Measurements from ENCODE around the gene CFDP1. TPM values are rescaled to one million over a fixed set of nuclear protein-coding genes. Genes with fewer than 3 reads are reported as not detected.

Gene CFDP1
- total and polyA plus RNA-seq, 2 of the 13 experiments (the other 11 are each of a cell fraction or from before 2014, with no cell fraction given) = 78.6 to 153 TPM

DNA sequence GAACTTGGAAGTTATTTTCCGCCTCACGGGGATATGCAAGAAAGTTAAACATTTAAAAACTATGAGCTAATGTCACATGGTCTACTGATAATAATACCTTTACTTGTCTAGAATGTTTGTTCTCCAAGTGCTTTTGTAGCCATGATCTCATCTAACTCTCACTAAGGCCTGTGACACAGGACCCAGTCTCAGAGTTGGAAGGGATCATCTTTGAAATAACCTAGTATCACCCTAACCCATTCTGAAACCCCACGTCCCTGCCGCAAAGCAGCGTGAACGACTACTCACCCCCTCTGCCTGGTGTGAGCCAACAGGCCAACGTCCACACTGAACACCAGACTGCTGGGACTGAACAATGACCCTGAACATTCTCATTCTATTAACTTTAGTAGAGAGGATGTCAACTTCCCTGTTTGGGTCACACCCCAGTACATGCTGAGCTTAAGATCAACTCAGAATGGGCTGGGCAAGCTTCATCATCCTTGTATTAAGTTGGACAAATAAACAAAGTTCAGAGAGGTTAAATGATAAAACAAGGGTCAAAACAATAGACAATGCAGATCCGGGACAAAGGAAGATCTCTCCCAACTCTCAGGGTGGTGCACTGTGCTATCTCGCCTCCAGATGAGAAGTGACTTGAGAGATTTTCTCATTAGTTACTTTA, 127.1 kb downstream of the CFDP1 start (continued):
- TF ChIP-seq MAZ (IDR thresholded peaks at IDR 0.05; ENCODE audit: borderline replicate concordance, low read depth, low read length) (peak; percentile 71; the same call in 1 of the 2 replicates), MAZ (CRISPR knock-in tag; IDR thresholded peaks at IDR 0.05; ENCODE audit: low read depth) (peak; percentile 42), MEIS1 (CRISPR knock-in tag; IDR thresholded peaks at IDR 0.05; ENCODE audit: borderline replicate concordance) (0 out of 2 replicates have a peak, but pooled peaks have one; percentile 32), ZNF3 (CRISPR knock-in tag; IDR thresholded peaks at IDR 0.05) (peak; percentile 40; the same call in 1 of the 2 replicates), ZBTB34 (CRISPR knock-in tag; IDR thresholded peaks at IDR 0.05) (peak; percentile 83; the same call in 1 of the 2 replicates), ZNF280D (CRISPR knock-in tag; IDR thresholded peaks at IDR 0.05) (no peak), HES4 (CRISPR knock-in tag; IDR thresholded peaks at IDR 0.05; ENCODE audit: borderline replicate concordance) (no peak), PITX1 (CRISPR knock-in tag; IDR thresholded peaks at IDR 0.05) (peak; percentile 83; the same call in 1 of the 2 replicates), TFE3 (CRISPR knock-in tag; IDR thresholded peaks at IDR 0.05) (peak; percentile 86), CBX2 (IDR thresholded peaks at IDR 0.05; ENCODE audit: low read depth, low read length) (no peak), CBX2 (CRISPR knock-in tag; IDR thresholded peaks at IDR 0.05; ENCODE audit: low read depth) (no peak), GTF2F1 (IDR thresholded peaks at IDR 0.05; ENCODE audit: low read length) (0 out of 2 replicates have a peak, but pooled peaks have one; percentile 21), NFKBIZ (CRISPR knock-in tag; IDR thresholded peaks at IDR 0.05) (0 out of 2 replicates have a peak, but pooled peaks have one; percentile 40), ZNF24 (IDR thresholded peaks at IDR 0.05) (0 out of 2 replicates have a peak, but pooled peaks have one; percentile 16), ZNF773 (CRISPR knock-in tag; IDR thresholded peaks at IDR 0.05; ENCODE audit: borderline replicate concordance) (no peak), ARNTL (CRISPR knock-in tag; IDR thresholded peaks at IDR 0.05) (peak; percentile 70; the same call in 1 of the 2 replicates), ZBTB1 (CRISPR knock-in tag; IDR thresholded peaks at IDR 0.05; ENCODE audit: borderline replicate concordance) (0 out of 2 replicates have a peak, but pooled peaks have one; percentile 17), ZNF124 (CRISPR knock-in tag; IDR thresholded peaks at IDR 0.05) (peak; percentile 86)
- TF ChIP-seq, protein P1, sequence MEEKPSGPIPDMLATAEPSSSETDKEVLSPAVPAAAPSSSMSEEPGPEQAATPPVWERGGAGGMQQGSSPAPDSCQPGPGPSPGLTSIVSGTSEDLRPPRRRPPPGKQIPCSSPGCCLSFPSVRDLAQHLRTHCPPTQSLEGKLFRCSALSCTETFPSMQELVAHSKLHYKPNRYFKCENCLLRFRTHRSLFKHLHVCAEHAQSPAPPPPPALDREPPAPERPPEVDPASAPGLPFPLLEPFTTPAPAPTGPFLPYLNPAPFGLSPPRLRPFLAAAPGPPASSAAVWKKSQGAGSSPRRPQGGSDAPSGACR (CRISPR knock-in tag; IDR thresholded peaks at IDR 0.05) = 0 out of 2 replicates have a peak, but pooled peaks have one; percentile 11

All from HepG2 (cell line).